RWPE1 (cell line): ENCODE results near the gene CHST12.

Experiments
- CTCF ChIA-PET: fragments of 350-600 bp; sonication (Branson Sonifier 250); formaldehyde crosslinking; extraction: SDS; loops from one replicate; lab custom pipeline; 2021; lab: Yijun Ruan, JAX
- POLR2A ChIA-PET: fragments of 400-600 bp; formaldehyde crosslinking; extraction: SDS; loops from one replicate; lab custom pipeline; 2020; ENCODE audit warnings: antibody characterized with exemption; ENCODE audit not compliant: low non-redundant PET; lab: Yijun Ruan, JAX
- DNase-seq: peaks from one replicate; pipeline ENCODE4 v3.0.0; 2012; ENCODE audit warnings: low spot score
- H3K27ac ChIP-seq: fragments of 450-650 bp; 2 replicates; pipeline ENCODE4 v1.5.1; 2017
- CTCF ChIP-seq: fragments of 450-650 bp; conservative IDR thresholded peaks from 2 replicates; pipeline ENCODE4 v1.5.1; 2017; ENCODE audit warnings: low read depth, mild to moderate bottlenecking

Gene CHST12

GRCh38 chr7:2371329-2371728, 32.1 kb upstream of the CHST12 start:
- no peak for TF ChIP-seq CTCF
- no peak for DNase-seq
- POLR2A ChIA-PET: no interaction called here
- CTCF ChIA-PET: no interaction called here
- no peak overlapping the region; the same call in 1 of the 2 replicates for H3K27ac ChIP-seq

- DNase-seq: no peak
- TF ChIP-seq CTCF: no peak
- ChIA-PET POLR2A (no interaction called here), CTCF (no interaction called here)
- H3K27ac ChIP-seq: peak overlapping the region; percentile 50
These were observed 30.7 kb upstream of the CHST12 start for GRCh38 chr7:2372724-2373123.

- no peak for TF ChIP-seq CTCF
- POLR2A ChIA-PET: no interaction called here
- no peak for DNase-seq
- H3K27ac ChIP-seq: peak overlapping the region; percentile 50
- CTCF ChIA-PET: interaction anchor here (0.6 kb wide), 1 partner anchor 313 kb away, joined by 3 read pairs; no protein-coding TSS in a partner anchor
These were observed 30.3 kb upstream of the CHST12 start for GRCh38 chr7:2373124-2373556.

- CTCF ChIA-PET: interaction anchor here (0.6 kb wide), 1 partner anchor 312 kb away, joined by 3 read pairs; no protein-coding TSS in a partner anchor
- POLR2A ChIA-PET: no interaction called here
- TF ChIP-seq CTCF: no peak
- H3K27ac ChIP-seq: peak overlapping the region; percentile 50
- no peak for DNase-seq
These were observed 29.8 kb upstream of the CHST12 start for GRCh38 chr7:2373646-2374045.

- no peak for DNase-seq
- CTCF ChIA-PET: interaction anchor here (0.6 kb wide), 1 partner anchor 1334 kb away, joined by 4 read pairs; no protein-coding TSS in a partner anchor
- H3K27ac ChIP-seq: no peak overlapping the region; the same call in 1 of the 2 replicates
- POLR2A ChIA-PET: no interaction called here
- TF ChIP-seq CTCF: no peak
These were observed 29.0 kb upstream of the CHST12 start for GRCh38 chr7:2374401-2374800.

- CTCF ChIA-PET: interaction anchor here (0.6 to 0.7 kb wide), 2 partner anchors 20 to 1334 kb away, joined by 3 to 4 read pairs; no protein-coding TSS in a partner anchor
- no peak for DNase-seq
- POLR2A ChIA-PET: no interaction called here
- 0 out of 2 replicates have a peak overlapping the region, but pooled peaks have one; percentile 12 for H3K27ac ChIP-seq
- no peak for TF ChIP-seq CTCF
These were observed 28.3 kb upstream of the CHST12 start for GRCh38 chr7:2374830-2375728.
